ENCODE results near the gene GAS6.

The GAS6 gene

GRCh38 chr13:113887700-113888201 lies 23.9 kb upstream of the GAS6 start:
- no peak for DNase-seq (ENCODE audit: low read depth in 2 of 2)

GRCh38 chr13:113886561-113887112 lies 22.8 kb upstream of the GAS6 start:
- no peak for DNase-seq (ENCODE audit: low read depth in 2 of 2)

- no peak for DNase-seq (ENCODE audit: low read depth in 2 of 2)
Measured at GRCh38 chr13:113884821-113885220, 20.9 kb upstream of the GAS6 start.

GRCh38 chr13:113883921-113884804 lies 20.3 kb upstream of the GAS6 start:
- DNase-seq (ENCODE audit: low read depth in 2 of 2) = no peak

GRCh38 chr13:113883314-113883811 lies 19.5 kb upstream of the GAS6 start:
- no peak for DNase-seq (ENCODE audit: low read depth in 2 of 2)

GRCh38 chr13:113882716-113883115 lies 18.8 kb upstream of the GAS6 start:
- DNase-seq (ENCODE audit: low read depth in 2 of 2) = no peak

- no peak for DNase-seq (ENCODE audit: low read depth in 2 of 2)
Measured at GRCh38 chr13:113882267-113882630, 18.4 kb upstream of the GAS6 start.

GRCh38 chr13:113881614-113882266 lies 17.9 kb upstream of the GAS6 start:
- no peak for DNase-seq (ENCODE audit: low read depth in 2 of 2)

GRCh38 chr13:113880651-113881611 lies 17.1 kb upstream of the GAS6 start:
- DNase-seq (ENCODE audit: low read depth in 2 of 2) = no peak

- DNase-seq (ENCODE audit: low read depth in 2 of 2) = no peak
Measured at GRCh38 chr13:113879494-113880360, 15.9 kb upstream of the GAS6 start.

GRCh38 chr13:113879017-113879416 lies 15.1 kb upstream of the GAS6 start:
- no peak for DNase-seq (ENCODE audit: low read depth in 2 of 2)

- DNase-seq (ENCODE audit: low read depth in 2 of 2) = no peak
Measured at GRCh38 chr13:113877149-113877990, 13.5 kb upstream of the GAS6 start.

GRCh38 chr13:113876346-113877148 lies 12.7 kb upstream of the GAS6 start:
- no peak for DNase-seq (ENCODE audit: low read depth in 2 of 2)

GRCh38 chr13:113875837-113876281 lies 12.0 kb upstream of the GAS6 start:
- no peak for DNase-seq (ENCODE audit: low read depth in 2 of 2)

- DNase-seq (ENCODE audit: low read depth in 2 of 2) = no peak
Measured at GRCh38 chr13:113875429-113875815, 11.5 kb upstream of the GAS6 start.

GRCh38 chr13:113874579-113875428 lies 10.9 kb upstream of the GAS6 start:
- no peak for DNase-seq (ENCODE audit: low read depth in 2 of 2)

GRCh38 chr13:113874177-113874576 lies 10.3 kb upstream of the GAS6 start:
- no peak for DNase-seq (ENCODE audit: low read depth in 2 of 2)

- DNase-seq (ENCODE audit: low read depth in 2 of 2) = no peak
Measured at GRCh38 chr13:113869263-113869662, 5.4 kb upstream of the GAS6 start.
